ENCODE measurements around the gene EIF4E3. TPM values are rescaled to one million over a fixed set of nuclear protein-coding genes. Genes with fewer than 3 reads are reported as not detected.

Gene EIF4E3
- total RNA-seq, 4 donors from 2014 or later, result 12.4 to 52.2 (median 23.0) TPM

GRCh38 chr3:71759401-71759800, 34.2 kb upstream of the EIF4E3 start:
- Histone ChIP-seq H3K27ac (no peak overlapping the region), H3K4me3 (no peak overlapping the region), H3K9me3 (no peaks in the 10 kb centered on the region), H3K27me3 (no peaks in the 10 kb centered on the region), H3K36me3 (no peaks in the 10 kb centered on the region), H3K4me1 (no peaks in the 10 kb centered on the region)
- TF ChIP-seq POLR2A (IDR thresholded peaks at IDR 0.05) (no peak), CTCF (IDR thresholded peaks at IDR 0.05) (no peak)
- intact Hi-C loops (cut with DNase I; ENCODE audit: low total_unique reads), result no loop called here
- no peak for DNase-seq

DNA sequence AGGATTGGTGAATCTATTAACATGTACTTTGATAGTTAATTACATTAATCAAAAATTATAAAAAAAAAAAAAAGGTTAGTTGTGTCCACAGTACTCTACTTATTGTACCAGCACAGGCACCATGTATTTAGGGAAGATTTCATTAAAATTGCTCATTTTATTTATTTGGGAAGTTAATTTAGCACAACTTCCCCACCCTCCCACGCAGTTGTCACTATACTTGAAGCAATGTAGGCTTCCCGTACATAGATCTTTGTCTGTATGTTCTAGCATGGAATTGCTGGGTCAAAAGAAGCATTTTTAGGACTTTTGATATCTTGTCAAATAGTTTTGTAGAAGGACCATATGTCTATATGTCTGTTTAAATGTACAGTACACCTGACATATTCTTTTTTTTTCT, 32.9 kb upstream of the EIF4E3 start:
- Histone ChIP-seq H3K27me3 (no peaks in the 10 kb centered on the region), H3K4me1 (no peaks in the 10 kb centered on the region), H3K27ac (no peak overlapping the region), H3K36me3 (no peaks in the 10 kb centered on the region), H3K9me3 (no peaks in the 10 kb centered on the region), H3K4me3 (no peak overlapping the region)
- no peak for DNase-seq
- intact Hi-C loops (cut with DNase I; ENCODE audit: low total_unique reads), result no loop called here
- TF ChIP-seq CTCF (IDR thresholded peaks at IDR 0.05) (no peak), POLR2A (IDR thresholded peaks at IDR 0.05) (no peak)

- H3K4me3 ChIP-seq, result peak overlapping the region; percentile 27 to 47
- TF ChIP-seq CTCF (IDR thresholded peaks at IDR 0.05) (no peak), POLR2A (IDR thresholded peaks at IDR 0.05) (no peak)
- no peaks in the 10 kb centered on the region for H3K27me3 ChIP-seq
- intact Hi-C loops (cut with DNase I; ENCODE audit: low total_unique reads), result no loop called here
- no peaks in the 10 kb centered on the region for H3K36me3 ChIP-seq
- no peaks in the 10 kb centered on the region for H3K4me1 ChIP-seq
- H3K9me3 ChIP-seq, result no peaks in the 10 kb centered on the region
- no peak overlapping the region for H3K27ac ChIP-seq
- DNase-seq, result no peak
These were observed 29.5 kb upstream of the EIF4E3 start for GRCh38 chr3:71754610-71755253.

- Histone ChIP-seq H3K27ac (peak within 1 kb of the TSS; percentile 13 to 47), H3K36me3 (no peaks in the 10 kb centered on the region), H3K4me1 (no peaks in the 10 kb centered on the region), H3K4me3 (peak within 1 kb of the TSS; percentile 27 to 47), H3K27me3 (no peaks in the 10 kb centered on the region), H3K9me3 (no peaks in the 10 kb centered on the region)
- intact Hi-C loops (cut with DNase I; ENCODE audit: low total_unique reads), result no loop called here
- TF ChIP-seq CTCF (IDR thresholded peaks at IDR 0.05), result no peak
- no peak for TF ChIP-seq POLR2A (IDR thresholded peaks at IDR 0.05)
- peak in 1 of 2 donors; percentile 29 for DNase-seq
These were observed 28.8 kb upstream of the EIF4E3 start, which contains the start of gene GPR27 for GRCh38 chr3:71753701-71754609. Gene GPR27, plus strand, starts transcription at chr3:71753855. Its CDS starts 195 bp downstream, at chr3:71754050.

Data from uterus (tissue), 4 donors.